HAP-1 (cell line): ENCODE results near the gene GATAD2A.
"Not testable (repeated sequence)": the region's sequence is repeated elsewhere in the genome, so short reads cannot be mapped to it uniquely, and the experiment has no call there.

Source experiments
- DNase-seq, 2 experiments: peaks; one replicate each; pipeline ENCODE4 v3.0.0-alpha.2; 2016 to 2020; ENCODE audit warnings: low spot score in 2 of 2
- H3K27me3 ChIP-seq: fragments of 250-450 bp; sonication (Bioruptor Pico); 2 replicates; pipeline ENCODE4 v1.5.1; 2020; ENCODE audit warnings: low read depth, mild to moderate bottlenecking, moderate library complexity
- H3K36me3 ChIP-seq: fragments of 250-450 bp; sonication (Bioruptor Pico); replicated peaks from 2 replicates; pipeline ENCODE4 v1.5.1; 2020; ENCODE audit warnings: mild to moderate bottlenecking
- H3K4me1 ChIP-seq: fragments of 250-450 bp; sonication (Bioruptor Pico); 2 replicates; pipeline ENCODE4 v1.5.1; 2020; ENCODE audit warnings: mild to moderate bottlenecking
- H3K4me3 ChIP-seq: fragments of 250-450 bp; sonication (Bioruptor Pico); 2 replicates; pipeline ENCODE4 v1.5.1; 2020; ENCODE audit warnings: mild to moderate bottlenecking, moderate library complexity
- H3K9me3 ChIP-seq: fragments of 250-450 bp; sonication (Bioruptor Pico); 2 replicates; pipeline ENCODE4 v1.5.1; 2020; ENCODE audit warnings: mild to moderate bottlenecking, moderate library complexity
- in situ Hi-C: fragments of 300-500 bp; cut with MboI; formaldehyde crosslinking; loops from 3 replicates; pipeline ENCODE4 v1.14.3; 2020; ENCODE audit warnings: low sequenced_read_pairs, inconsistent platforms, mixed read lengths

GATAD2A gene

GRCh38 chr19:19464339-19465098, 59.0 kb downstream of the GATAD2A start:
- DNase-seq = peak; percentile 65 to 70
- peaks cover 23% of the 10 kb centered on the region for H3K4me1 ChIP-seq
- peaks cover 14% of the 10 kb centered on the region for H3K9me3 ChIP-seq
- in situ Hi-C loops = no loop called here
- no peak overlapping the region for H3K4me3 ChIP-seq
- no peaks in the 10 kb centered on the region for H3K27me3 ChIP-seq
- peaks cover 42% of the 10 kb centered on the region for H3K36me3 ChIP-seq

- no peak for DNase-seq
- no peak overlapping the region for H3K4me3 ChIP-seq
- in situ Hi-C loops = no loop called here
- H3K36me3 ChIP-seq = peaks cover 42% of the 10 kb centered on the region
- H3K9me3 ChIP-seq = peaks cover 14% of the 10 kb centered on the region
- peaks cover 23% of the 10 kb centered on the region for H3K4me1 ChIP-seq
- H3K27me3 ChIP-seq = no peaks in the 10 kb centered on the region
These were observed 60.1 kb downstream of the GATAD2A start for GRCh38 chr19:19465436-19466070.

GRCh38 chr19:19466201-19466600, 60.7 kb downstream of the GATAD2A start:
- Histone ChIP-seq H3K9me3 (peaks cover 14% of the 10 kb centered on the region), H3K4me3 (no peak overlapping the region), H3K27me3 (no peaks in the 10 kb centered on the region), H3K36me3 (peaks cover 42% of the 10 kb centered on the region), H3K4me1 (peaks cover 23% of the 10 kb centered on the region)
- DNase-seq = no peak
- in situ Hi-C loops = no loop called here

GRCh38 chr19:19468424-19469050, 63.1 kb downstream of the GATAD2A start:
- Histone ChIP-seq H3K9me3 (peaks cover 14% of the 10 kb centered on the region), H3K36me3 (peaks cover 42% of the 10 kb centered on the region), H3K4me1 (peaks cover 13% of the 10 kb centered on the region), H3K4me3 (no peak overlapping the region), H3K27me3 (no peaks in the 10 kb centered on the region)
- DNase-seq = no peak
- in situ Hi-C loops = no loop called here

- Histone ChIP-seq H3K4me3 (no peak overlapping the region), H3K4me1 (peaks cover 7% of the 10 kb centered on the region), H3K27me3 (no peaks in the 10 kb centered on the region), H3K36me3 (peaks cover 42% of the 10 kb centered on the region), H3K9me3 (peaks cover 14% of the 10 kb centered on the region)
- in situ Hi-C loops = no loop called here
- DNase-seq = no peak
These were observed 65.1 kb downstream of the GATAD2A start for GRCh38 chr19:19470579-19470978.

- H3K4me1 ChIP-seq = peaks cover 10% of the 10 kb centered on the region
- no peaks in the 10 kb centered on the region for H3K27me3 ChIP-seq
- H3K36me3 ChIP-seq = peaks cover 42% of the 10 kb centered on the region
- H3K9me3 ChIP-seq = peaks cover 14% of the 10 kb centered on the region
- no peak for DNase-seq
- no peak overlapping the region for H3K4me3 ChIP-seq
- in situ Hi-C loops = no loop called here
These were observed 66.2 kb downstream of the GATAD2A start for GRCh38 chr19:19471682-19472081.

GRCh38 chr19:19472106-19472505, 66.6 kb downstream of the GATAD2A start:
- H3K27me3 ChIP-seq, H3K4me3 ChIP-seq, in situ Hi-C loops, DNase-seq: not testable (repeated sequence)
- peaks cover 14% of the 10 kb centered on the region for H3K9me3 ChIP-seq
- peaks cover 39% of the 10 kb centered on the region for H3K36me3 ChIP-seq
- H3K4me1 ChIP-seq = peaks cover 10% of the 10 kb centered on the region

GRCh38 chr19:19475015-19475765, 69.7 kb downstream of the GATAD2A start:
- Histone ChIP-seq H3K9me3 (no peaks in the 10 kb centered on the region), H3K27me3 (no peaks in the 10 kb centered on the region), H3K4me1 (peaks cover 10% of the 10 kb centered on the region), H3K36me3 (peaks cover 25% of the 10 kb centered on the region), H3K4me3 (no peak overlapping the region)
- peak; percentile 38 to 80 for DNase-seq
- in situ Hi-C loops = no loop called here

GRCh38 chr19:19475849-19476828, 70.7 kb downstream of the GATAD2A start:
- peak in 1 of 2 experiments; percentile 36 for DNase-seq
- Histone ChIP-seq H3K4me3 (no peak overlapping the region), H3K27me3 (no peaks in the 10 kb centered on the region), H3K9me3 (no peaks in the 10 kb centered on the region), H3K4me1 (peaks cover 10% of the 10 kb centered on the region), H3K36me3 (peaks cover 30% of the 10 kb centered on the region)
- in situ Hi-C loops = no loop called here

GRCh38 chr19:19477705-19478383, 72.4 kb downstream of the GATAD2A start:
- Histone ChIP-seq H3K4me1 (peaks cover 10% of the 10 kb centered on the region), H3K4me3 (no peak overlapping the region), H3K27me3 (no peaks in the 10 kb centered on the region), H3K36me3 (peaks cover 42% of the 10 kb centered on the region), H3K9me3 (no peaks in the 10 kb centered on the region)
- no peak for DNase-seq
- in situ Hi-C loops = no loop called here

GRCh38 chr19:19480688-19481087, 75.2 kb downstream of the GATAD2A start:
- Histone ChIP-seq H3K9me3 (no peaks in the 10 kb centered on the region), H3K4me3 (no peak overlapping the region), H3K36me3 (peaks cover 34% of the 10 kb centered on the region), H3K4me1 (peaks cover 2% of the 10 kb centered on the region), H3K27me3 (no peaks in the 10 kb centered on the region)
- in situ Hi-C loops = no loop called here
- DNase-seq = no peak

- DNase-seq = no peak
- in situ Hi-C loops = no loop called here
- Histone ChIP-seq H3K4me1 (peaks cover 2% of the 10 kb centered on the region), H3K36me3 (peaks cover 31% of the 10 kb centered on the region), H3K4me3 (no peak overlapping the region), H3K27me3 (no peaks in the 10 kb centered on the region), H3K9me3 (no peaks in the 10 kb centered on the region)
These were observed 77.5 kb downstream of the GATAD2A start for GRCh38 chr19:19482809-19483596.
